Measurements from ENCODE around the gene ZBTB26. TPM values are rescaled to one million over a fixed set of nuclear protein-coding genes. Genes with fewer than 3 reads are reported as not detected.
"Not testable (repeated sequence)": the region's sequence is repeated elsewhere in the genome, so short reads cannot be mapped to it uniquely, and the experiment has no call there.

Gene ZBTB26
- total RNA-seq, 2 experiments from 2014 or later, result 5.2 to 5.8 TPM

DNA sequence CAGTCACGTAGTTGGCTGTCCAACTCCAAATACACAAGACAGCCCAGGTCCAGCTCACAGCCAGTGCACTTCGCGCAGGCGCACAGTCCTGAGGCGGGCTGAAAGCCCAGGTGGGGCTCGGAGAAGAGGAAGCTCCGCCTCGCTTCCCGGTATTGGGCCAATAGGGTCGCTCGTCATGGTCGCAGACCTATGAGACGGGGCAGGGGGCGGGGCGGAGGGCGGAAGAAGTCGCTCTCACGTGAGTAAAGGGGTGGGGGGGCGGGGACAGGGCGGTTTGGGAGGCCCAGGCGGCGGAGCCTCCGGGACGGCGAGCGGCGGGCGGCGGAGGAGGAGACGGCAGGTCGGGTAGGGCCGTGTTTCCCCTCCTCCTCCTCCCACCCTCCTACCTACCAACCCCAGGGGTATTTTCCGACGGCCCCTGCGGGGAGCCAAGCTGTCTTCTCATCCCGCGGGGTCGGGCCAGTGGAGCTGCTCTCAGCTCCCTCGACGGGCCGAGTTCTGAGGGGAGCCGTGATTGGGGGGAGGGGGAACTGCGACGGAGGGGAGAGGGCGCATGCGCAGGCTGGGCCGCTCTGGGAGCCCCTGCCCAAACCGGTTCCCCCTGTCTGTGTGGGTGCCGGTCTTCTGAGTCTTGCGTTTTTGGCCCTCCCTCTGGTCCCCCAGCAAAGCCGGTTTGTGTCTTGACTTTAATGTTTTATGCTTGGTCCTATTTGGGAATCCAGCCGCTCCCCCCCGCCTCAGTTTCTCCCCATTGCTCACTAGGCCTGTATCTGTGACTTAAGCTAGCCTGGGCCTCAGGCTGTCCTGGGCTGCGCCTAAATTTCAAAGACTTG, 9.7 kb upstream of the ZBTB26 start, which contains the start of gene RABGAP1:
Gene RABGAP1 (plus strand): TSS at position 272 of the 833 bp plus-strand sequence. CDS start 16,040 bp downstream, outside the sequence.
- Mint-ChIP-seq H3K9me3 (no peaks in the 10 kb centered on the region), H3K27me3 (no peaks in the 10 kb centered on the region), H3K4me1 (peaks cover 31% of the 10 kb centered on the region), H3K4me3 (peak within 1 kb of the TSS; percentile 98), H3K36me3 (peaks cover 14% of the 10 kb centered on the region), H3K27ac (peak within 1 kb of the TSS; percentile 91)
- peak; percentile 96 for DNase-seq

DNA sequence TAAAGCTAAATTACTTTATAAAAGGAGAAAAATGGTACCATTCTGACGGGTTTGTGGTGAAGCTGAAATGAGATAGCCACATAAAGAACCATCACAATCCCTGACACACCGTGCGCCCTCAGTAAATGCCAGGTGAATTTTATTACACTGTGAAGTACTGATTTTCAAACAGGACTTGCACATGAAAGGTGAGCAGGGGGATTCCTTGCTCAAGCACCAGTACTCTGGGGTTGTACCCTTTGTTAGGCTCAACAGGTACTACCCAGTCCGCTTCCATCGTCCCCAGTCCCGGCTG, 9.1 kb upstream of the ZBTB26 start:
- Mint-ChIP-seq H3K4me1 (peaks cover 26% of the 10 kb centered on the region), H3K4me3 (peak overlapping the region; percentile 98), H3K27ac (peak overlapping the region; percentile 70), H3K36me3 (peaks cover 12% of the 10 kb centered on the region), H3K9me3 (no peaks in the 10 kb centered on the region), H3K27me3 (no peaks in the 10 kb centered on the region)
- no peak for DNase-seq

DNA sequence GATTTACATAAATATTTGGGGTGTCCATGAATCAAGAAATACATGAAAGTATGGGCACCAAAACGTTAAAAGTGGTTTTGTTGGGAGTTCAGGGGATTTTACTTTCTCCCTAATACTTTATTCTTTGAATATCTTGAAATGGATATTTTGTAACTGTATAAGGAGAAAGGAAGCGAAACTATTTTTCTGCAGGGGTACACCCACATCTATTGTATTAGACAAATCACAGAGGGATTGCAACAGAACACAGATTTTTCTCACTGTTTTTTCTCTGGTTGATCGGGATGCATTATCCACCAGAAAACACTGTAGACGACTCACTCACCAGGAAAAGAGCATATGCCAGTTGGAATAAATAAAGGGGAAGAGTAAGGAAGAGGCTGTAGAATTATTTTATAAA, 8.3 kb upstream of the ZBTB26 start:
- no peaks in the 10 kb centered on the region for H3K9me3 Mint-ChIP-seq
- peaks cover 12% of the 10 kb centered on the region for H3K36me3 Mint-ChIP-seq
- no peak for DNase-seq
- H3K4me3 Mint-ChIP-seq, result no peak overlapping the region
- H3K27ac Mint-ChIP-seq, result no peak overlapping the region
- peaks cover 20% of the 10 kb centered on the region for H3K4me1 Mint-ChIP-seq
- H3K27me3 Mint-ChIP-seq, result no peaks in the 10 kb centered on the region

DNA sequence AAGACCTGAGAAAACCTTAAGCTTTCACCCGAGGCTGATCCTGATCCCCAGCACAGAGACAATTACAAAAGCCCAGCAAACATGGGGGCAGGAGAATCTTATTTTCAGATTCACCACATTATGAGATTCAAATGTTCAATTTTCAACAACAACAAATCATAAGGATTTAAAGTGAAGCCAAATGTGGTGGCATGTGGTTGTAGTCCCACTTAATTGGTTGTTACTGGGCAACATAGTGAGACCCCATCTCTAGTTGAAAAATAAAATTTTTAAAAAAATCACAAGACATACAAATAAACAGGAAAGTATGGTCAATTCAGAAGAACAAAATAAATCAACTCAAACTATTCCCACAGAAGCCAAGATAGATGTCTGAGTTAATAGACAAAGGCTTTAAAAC, 5.6 kb upstream of the ZBTB26 start:
- DNase-seq, result no peak
- no peaks in the 10 kb centered on the region for H3K9me3 Mint-ChIP-seq
- H3K4me1 Mint-ChIP-seq, result peaks cover 19% of the 10 kb centered on the region
- no peaks in the 10 kb centered on the region for H3K27me3 Mint-ChIP-seq
- peaks cover 10% of the 10 kb centered on the region for H3K36me3 Mint-ChIP-seq
- H3K4me3 Mint-ChIP-seq, result no peak overlapping the region
- no peak overlapping the region for H3K27ac Mint-ChIP-seq

DNA sequence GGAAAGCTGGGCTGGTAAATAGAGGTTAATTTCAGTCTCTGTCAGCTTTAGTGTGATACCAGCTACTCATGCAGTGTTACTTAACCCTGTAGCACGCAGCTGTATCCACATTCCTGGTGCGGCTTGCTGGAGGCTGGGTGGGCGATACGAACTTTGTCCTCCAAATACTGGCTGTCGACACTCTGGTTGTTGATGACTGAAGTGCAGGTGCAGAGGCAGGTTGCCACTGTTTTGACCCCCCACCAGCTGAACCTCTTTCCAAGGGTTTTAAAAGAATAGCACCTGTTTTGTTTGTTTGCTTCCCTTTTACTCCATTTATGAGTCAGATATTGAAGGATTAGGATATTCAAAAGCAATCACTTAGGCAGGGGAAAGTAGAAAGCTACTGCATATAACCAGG, 5.2 kb upstream of the ZBTB26 start:
- no peak overlapping the region for H3K27ac Mint-ChIP-seq
- no peak overlapping the region for H3K4me3 Mint-ChIP-seq
- H3K4me1 Mint-ChIP-seq, result peaks cover 15% of the 10 kb centered on the region
- H3K36me3 Mint-ChIP-seq, result peaks cover 10% of the 10 kb centered on the region
- no peaks in the 10 kb centered on the region for H3K9me3 Mint-ChIP-seq
- no peak for DNase-seq
- no peaks in the 10 kb centered on the region for H3K27me3 Mint-ChIP-seq

DNA sequence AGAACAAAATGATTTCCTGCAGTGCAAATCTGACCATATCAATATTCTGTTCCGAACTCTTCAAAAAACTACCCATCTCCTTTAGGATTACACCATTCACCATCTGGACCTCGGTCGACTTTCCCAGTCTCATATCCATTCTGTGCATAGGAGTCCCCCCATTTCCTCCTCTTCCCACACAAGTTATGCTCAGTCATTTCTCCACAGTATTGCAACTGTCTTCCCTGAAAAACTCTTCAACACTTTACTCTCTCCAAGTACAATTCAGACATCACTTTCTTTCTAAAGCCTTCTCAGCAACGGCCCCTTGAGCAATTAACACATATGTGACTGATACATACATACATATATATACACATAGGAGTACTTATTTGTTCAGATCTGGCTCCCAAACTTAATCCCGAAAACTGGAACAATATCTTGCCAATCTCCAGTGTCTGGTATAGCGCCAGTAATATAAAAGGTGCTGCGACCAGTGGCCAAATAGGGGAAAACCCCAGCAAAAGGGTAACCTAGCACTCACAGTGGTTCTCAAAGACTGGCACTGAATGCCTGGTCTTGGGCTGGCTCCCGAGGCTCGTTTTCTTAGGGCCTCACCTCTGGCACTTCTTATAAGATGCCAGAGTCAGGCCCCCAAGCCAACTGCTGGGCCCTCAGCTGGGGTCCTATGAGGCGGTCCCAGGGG, 629 bp downstream of the ZBTB26 start:
- H3K27ac Mint-ChIP-seq, result peak overlapping the region; percentile 44
- DNase-seq, result no peak
- no peaks in the 10 kb centered on the region for H3K9me3 Mint-ChIP-seq
- H3K4me1 Mint-ChIP-seq, result peaks cover 8% of the 10 kb centered on the region
- no peaks in the 10 kb centered on the region for H3K27me3 Mint-ChIP-seq
- no peak overlapping the region for H3K4me3 Mint-ChIP-seq
- H3K36me3 Mint-ChIP-seq, result peaks cover 1% of the 10 kb centered on the region

DNA sequence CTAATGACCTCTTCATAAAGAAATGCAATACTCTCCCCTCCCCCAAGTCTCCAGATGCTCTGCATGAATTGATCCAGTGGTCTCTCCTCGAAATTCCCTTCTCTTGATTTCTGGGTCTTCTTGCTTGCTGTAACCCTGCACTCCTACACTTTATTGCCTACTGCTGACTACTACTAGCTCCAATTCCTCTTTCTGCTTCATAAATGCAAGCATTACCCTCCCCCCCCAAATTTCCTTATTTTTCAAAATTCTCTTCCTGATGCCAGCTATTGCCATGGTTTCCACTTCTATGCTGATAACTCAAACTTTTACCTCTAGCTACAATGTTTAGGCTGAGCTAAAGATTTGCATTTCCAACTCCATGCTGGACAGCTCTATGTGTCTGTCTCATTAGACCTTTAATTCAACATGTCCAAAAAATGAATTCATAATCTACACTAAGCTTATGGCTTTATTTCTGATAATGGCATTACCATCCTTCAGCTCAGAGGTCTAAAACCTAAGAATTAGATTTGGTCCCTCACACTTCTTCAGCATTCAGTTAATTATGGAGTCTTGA, 1.4 kb downstream of the ZBTB26 start:
- Mint-ChIP-seq H3K27me3 (no peaks in the 10 kb centered on the region), H3K36me3 (peaks cover 3% of the 10 kb centered on the region), H3K27ac (no peak overlapping the region), H3K9me3 (no peaks in the 10 kb centered on the region), H3K4me3 (no peak overlapping the region), H3K4me1 (peaks cover 8% of the 10 kb centered on the region)
- no peak for DNase-seq

DNA sequence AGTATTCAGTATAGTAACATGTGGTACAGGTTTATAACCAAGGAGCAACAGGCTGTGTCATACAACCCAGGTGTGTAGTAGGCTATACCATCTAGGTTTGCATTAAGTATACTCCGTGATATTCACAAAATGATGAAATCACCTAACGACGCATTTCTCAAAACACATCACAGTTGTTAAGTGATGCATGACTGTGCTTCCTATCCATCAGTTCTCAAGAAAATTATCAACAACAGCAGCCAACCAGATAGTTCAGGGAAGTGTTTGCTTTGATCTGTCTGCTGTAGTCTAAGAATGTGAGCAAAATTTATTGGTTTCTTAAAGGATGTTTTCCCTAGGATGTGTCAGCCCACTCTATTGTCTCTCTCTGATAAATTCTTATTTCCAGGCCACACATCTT, 7.4 kb downstream of the ZBTB26 start:
- H3K36me3 Mint-ChIP-seq, result peaks cover 8% of the 10 kb centered on the region
- H3K9me3 Mint-ChIP-seq, result no peaks in the 10 kb centered on the region
- H3K27me3 Mint-ChIP-seq, result no peaks in the 10 kb centered on the region
- no peak overlapping the region for H3K4me3 Mint-ChIP-seq
- H3K4me1 Mint-ChIP-seq, result peaks cover 5% of the 10 kb centered on the region
- no peak overlapping the region for H3K27ac Mint-ChIP-seq
- DNase-seq, result no peak

DNA sequence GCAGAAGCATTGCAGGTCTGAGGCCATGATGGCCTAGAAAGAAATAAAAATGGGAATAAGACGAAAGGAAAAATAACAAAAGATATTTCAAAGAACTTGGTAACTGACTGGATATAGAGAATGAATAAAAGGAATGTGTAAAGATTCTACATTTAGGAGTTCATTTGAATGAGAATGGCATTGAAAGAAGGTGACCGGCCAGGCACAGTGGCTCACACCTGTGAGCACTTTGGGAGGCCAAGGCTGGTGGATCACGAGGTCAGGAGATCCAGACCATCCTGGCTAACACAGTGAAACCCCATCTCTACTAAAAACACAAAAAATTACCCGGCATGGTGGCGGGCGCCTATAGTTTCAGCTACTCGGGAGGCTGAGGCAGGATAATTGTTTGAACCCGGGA, 8.6 kb downstream of the ZBTB26 start:
- Mint-ChIP-seq H3K4me3 (no peak overlapping the region), H3K27ac (no peak overlapping the region), H3K4me1 (peaks cover 5% of the 10 kb centered on the region), H3K36me3 (peaks cover 12% of the 10 kb centered on the region), H3K27me3 (no peaks in the 10 kb centered on the region), H3K9me3 (no peaks in the 10 kb centered on the region)
- no peak for DNase-seq

DNA sequence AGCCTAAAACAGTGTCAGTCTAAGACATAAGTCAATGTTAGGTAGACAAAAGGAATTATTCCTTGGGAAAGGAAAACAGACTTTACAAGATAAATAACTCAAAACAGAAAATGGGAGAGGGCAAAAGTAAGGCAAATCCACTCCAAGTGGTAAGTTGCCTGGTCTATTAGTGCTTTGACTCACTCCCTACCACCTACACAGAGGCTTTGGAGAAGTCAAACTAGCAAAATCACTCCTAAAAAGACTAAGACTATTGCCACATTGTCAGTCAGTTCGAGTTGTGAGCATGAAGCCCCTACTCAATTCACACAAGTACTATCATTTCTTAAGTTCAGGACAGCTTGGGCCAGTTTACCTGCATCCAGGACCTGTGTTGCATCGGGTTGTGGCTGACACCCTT, 13.0 kb downstream of the ZBTB26 start:
- no peak for DNase-seq
- H3K27me3 Mint-ChIP-seq, result no peaks in the 10 kb centered on the region
- H3K27ac Mint-ChIP-seq, result no peak overlapping the region
- H3K36me3 Mint-ChIP-seq, result peaks cover 10% of the 10 kb centered on the region
- H3K4me3 Mint-ChIP-seq, result no peak overlapping the region
- H3K4me1 Mint-ChIP-seq, result no peaks in the 10 kb centered on the region
- H3K9me3 Mint-ChIP-seq, result no peaks in the 10 kb centered on the region

DNA sequence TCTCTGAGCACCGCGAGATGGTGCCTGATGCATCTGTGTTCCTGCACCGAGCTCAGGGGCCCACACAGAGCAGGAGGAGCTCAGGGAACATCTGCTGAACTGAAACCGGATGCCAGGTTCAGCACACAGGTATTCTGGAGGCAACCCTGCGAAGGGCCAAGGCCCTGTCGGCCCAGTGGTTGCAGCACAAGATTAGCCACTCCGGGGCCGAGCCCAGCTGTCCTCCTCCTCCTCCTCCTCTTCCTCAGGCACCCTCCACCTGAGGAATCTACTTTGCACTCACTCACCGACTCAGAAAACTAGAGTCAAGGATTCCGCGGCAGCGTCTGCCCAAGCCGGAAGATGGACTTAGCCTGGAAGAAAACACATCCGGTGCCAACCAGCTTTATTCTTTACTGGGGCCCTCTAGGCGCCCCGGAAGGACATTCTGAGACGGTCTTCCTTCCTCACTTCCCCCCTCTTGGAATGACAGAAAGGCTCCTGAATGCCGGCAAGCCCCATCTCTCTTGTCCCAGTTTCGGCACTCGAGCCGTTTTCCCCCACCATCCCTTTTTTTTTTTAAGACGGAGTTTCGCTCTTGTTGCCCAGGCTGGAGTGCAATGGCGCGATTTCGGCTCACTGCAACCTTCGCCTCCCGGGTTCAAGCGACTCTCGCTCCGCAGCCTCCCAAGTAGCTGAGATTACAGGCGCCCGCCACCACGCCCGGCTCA, 18.2 kb downstream of the ZBTB26 start, which contains the start of gene ZBTB6:
Gene ZBTB6 (minus strand): TSS at position 360 of the 710 bp plus-strand sequence. CDS start 1,251 bp downstream, outside the sequence.
- H3K36me3 Mint-ChIP-seq, result peaks cover 26% of the 10 kb centered on the region

DNA sequence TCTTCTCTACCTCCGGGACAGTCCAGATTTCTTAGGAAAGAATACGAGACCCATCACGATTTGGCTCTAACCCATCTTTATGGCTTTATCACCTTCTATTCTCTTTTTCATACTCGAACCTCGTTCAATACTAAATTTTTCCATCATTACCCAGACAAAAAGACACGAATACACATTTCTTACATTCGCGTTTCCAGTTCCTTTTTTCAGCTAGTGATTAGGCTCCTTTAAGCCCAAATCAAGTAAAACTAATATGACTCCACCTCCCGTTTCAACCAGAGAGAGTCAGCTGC, 18.7 kb downstream of the ZBTB26 start:
- Mint-ChIP-seq H3K4me3 (peak overlapping the region; percentile 91), H3K36me3 (peaks cover 27% of the 10 kb centered on the region), H3K4me1 (peaks cover 17% of the 10 kb centered on the region), H3K9me3 (no peaks in the 10 kb centered on the region), H3K27me3 (no peaks in the 10 kb centered on the region), H3K27ac (peak overlapping the region; percentile 96)
- no peak for DNase-seq

More for the DNA sequence above, 18.2 kb downstream of the ZBTB26 start, which contains the start of gene ZBTB6:
- Mint-ChIP-seq H3K27ac (peak within 1 kb of the TSS; percentile 96), H3K4me1 (peaks cover 17% of the 10 kb centered on the region), H3K4me3 (peak within 1 kb of the TSS; percentile 91), H3K27me3 (no peaks in the 10 kb centered on the region), H3K9me3 (no peaks in the 10 kb centered on the region)
- peak; percentile 78 for DNase-seq

DNA sequence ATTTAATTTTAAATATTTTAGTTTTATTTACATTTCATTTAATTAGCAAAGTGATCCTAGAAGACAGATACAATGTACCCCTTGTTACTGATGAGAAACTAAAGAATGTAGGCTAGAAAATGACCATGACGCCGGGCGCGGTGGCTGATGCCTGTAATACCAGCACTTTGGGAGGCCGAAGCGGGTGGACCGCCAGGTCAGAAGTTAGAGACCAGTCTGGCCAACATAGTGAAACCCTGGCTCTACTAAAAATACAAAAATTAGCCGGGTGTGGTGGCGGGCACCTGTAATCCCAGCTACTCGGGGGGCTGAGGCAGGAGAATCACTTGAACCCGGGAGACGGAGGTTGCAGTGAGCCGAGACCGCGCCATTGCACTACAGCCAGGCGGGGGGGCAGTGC, 25.2 kb downstream of the ZBTB26 start:
- peaks cover 18% of the 10 kb centered on the region for H3K36me3 Mint-ChIP-seq
- H3K9me3 Mint-ChIP-seq, H3K27me3 Mint-ChIP-seq, H3K27ac Mint-ChIP-seq, DNase-seq, H3K4me3 Mint-ChIP-seq: not testable (repeated sequence)
- H3K4me1 Mint-ChIP-seq, result peaks cover 23% of the 10 kb centered on the region

DNA sequence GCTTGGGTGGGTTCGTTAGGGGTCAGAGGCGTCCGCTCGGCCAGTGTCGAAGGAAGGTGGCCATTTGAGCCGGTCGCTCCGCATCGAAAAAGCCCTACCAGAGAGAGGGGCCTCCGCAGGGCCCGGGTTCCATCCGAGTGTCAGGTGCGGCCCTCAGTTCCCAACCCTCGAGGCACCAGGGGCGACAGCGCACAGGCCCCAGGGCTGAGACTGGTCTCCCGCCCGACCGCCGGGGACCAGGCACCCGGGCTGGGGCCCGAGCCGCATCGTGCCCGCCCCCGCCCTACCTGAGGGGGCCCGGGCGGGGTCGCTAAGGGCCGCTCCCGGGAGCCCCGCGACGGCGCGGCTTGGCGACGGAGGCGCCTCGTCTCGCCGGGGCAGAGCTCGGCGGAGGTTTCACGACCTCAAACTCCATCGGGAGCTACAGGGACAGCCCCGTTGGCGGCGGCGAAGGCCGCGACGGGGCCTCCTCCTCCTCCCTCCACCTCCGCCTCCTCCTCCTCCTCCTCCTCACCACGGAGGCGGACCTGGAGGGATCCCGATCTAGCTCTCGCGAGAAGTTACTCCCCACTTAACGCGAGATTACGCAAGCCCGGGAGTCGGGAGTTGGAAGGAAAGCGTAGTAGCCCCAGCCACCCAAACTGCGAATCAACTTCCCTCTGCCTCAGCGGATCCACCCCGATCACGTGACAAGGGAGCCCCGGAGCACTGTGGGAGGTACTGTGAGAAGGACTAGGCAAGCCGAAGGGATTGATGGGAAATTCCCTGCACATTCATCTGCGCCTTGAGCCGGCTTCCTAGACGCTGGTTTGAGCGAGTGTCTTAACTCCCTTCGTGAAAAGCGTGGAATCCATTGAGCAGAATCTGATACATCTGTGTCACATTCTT, 26.2 kb downstream of the ZBTB26 start, which contains the start of gene RC3H2:
Gene RC3H2 (minus strand): TSS at position 537 of the 888 bp plus-strand sequence. CDS start 7,850 bp downstream, outside the sequence.
- Mint-ChIP-seq H3K27me3 (no peaks in the 10 kb centered on the region), H3K9me3 (no peaks in the 10 kb centered on the region), H3K27ac (peak within 1 kb of the TSS; percentile 91), H3K4me3 (peak within 1 kb of the TSS; percentile 91), H3K36me3 (peaks cover 12% of the 10 kb centered on the region), H3K4me1 (peaks cover 23% of the 10 kb centered on the region)
- DNase-seq, result peak; percentile 96

Data from activated naive CD8-positive, alpha-beta T cell treated with anti-CD3 and anti-CD28 coated beads for 36 hours (primary cell).